HepG2 (cell line): ENCODE results near the gene ASAP2. TPM values are rescaled to one million over a fixed set of nuclear protein-coding genes. Genes with fewer than 3 reads are reported as not detected.

ENCODE experiments used
- CHD2 ChIP-seq: IDR thresholded peaks from 2 replicates; pipeline ENCODE4 v1.6.1; 2011; ENCODE audit warnings: low read depth, low read length, improper control_type of control experiment
- KDM2A ChIP-seq: sonication (generic); formaldehyde crosslinking; IDR thresholded peaks from 2 replicates; pipeline ENCODE4 v1.4.0; 2020; ENCODE audit warnings: low read depth, missing genetic modification reagents, borderline replicate concordance
- PBX3 ChIP-seq: sonication (generic); formaldehyde crosslinking; IDR thresholded peaks from 2 replicates; pipeline ENCODE4 v1.8.1; 2023; ENCODE audit warnings: missing genetic modification reagents, inconsistent platforms, borderline replicate concordance
- SMAD9 ChIP-seq: sonication (generic); formaldehyde crosslinking; IDR thresholded peaks from 2 replicates; pipeline ENCODE4 v1.5.1; 2020; ENCODE audit warnings: mild to moderate bottlenecking, missing genetic modification reagents
- XBP1 ChIP-seq: sonication (generic); formaldehyde crosslinking; IDR thresholded peaks from 2 replicates; pipeline ENCODE4 v1.5.0; 2020; ENCODE audit warnings: missing genetic modification reagents
- ZBTB49 ChIP-seq: sonication (generic); formaldehyde crosslinking; IDR thresholded peaks from 2 replicates; pipeline ENCODE4 v1.4.0; 2020; ENCODE audit warnings: missing genetic modification reagents, borderline replicate concordance
- ZNF121 ChIP-seq: sonication (generic); formaldehyde crosslinking; IDR thresholded peaks from 2 replicates; pipeline ENCODE4 v1.5.0; 2020; ENCODE audit warnings: mild to moderate bottlenecking, missing genetic modification reagents
- ZNF251 ChIP-seq: sonication (generic); formaldehyde crosslinking; IDR thresholded peaks from 2 replicates; pipeline ENCODE4 v1.9.0; 2021; ENCODE audit warnings: mild to moderate bottlenecking, missing genetic modification reagents
- ZNF354B ChIP-seq: sonication (generic); formaldehyde crosslinking; IDR thresholded peaks from 2 replicates; pipeline ENCODE4 v1.8.0; 2022; ENCODE audit warnings: mild to moderate bottlenecking, missing genetic modification reagents
- ZNF546 ChIP-seq: sonication (generic); formaldehyde crosslinking; conservative IDR thresholded peaks from 2 replicates; pipeline ENCODE4 v1.8.1; 2023; ENCODE audit warnings: mild to moderate bottlenecking, missing genetic modification reagents
- ZSCAN29 ChIP-seq: sonication (generic); formaldehyde crosslinking; conservative IDR thresholded peaks from 2 replicates; pipeline ENCODE4 v1.4.0; 2020; ENCODE audit warnings: mild to moderate bottlenecking, missing genetic modification reagents
- polyA plus RNA-seq, 8 experiments: library from polyadenylated mRNA; depleted of rRNA in 3 of 8; stranded (reverse) in 7 of 8; unstranded in 1 of 8; fragments of >200 nt; fragmentation: Illumina TruSeq in 4 of 8; extraction: Trizol in 4 of 8; gene quantifications; 2 replicates each; pipeline versions ENCODE4 v1.2.1 to v1.2.3, GENCODE V29; 2011 to 2016; ENCODE audit warnings: low read depth in 4 of 8, missing spikeins in 1 of 8, mixed read lengths in 1 of 8; ENCODE audit not compliant: insufficient read depth in 1 of 8
- total RNA-seq, 5 experiments: library from RNA; depleted of rRNA; stranded (reverse); fragments of >200 nt; fragmentation: Illumina TruSeq; extraction: Trizol; gene quantifications; 2 replicates each; pipeline ENCODE4 v1.2.3, GENCODE V29; 2016; ENCODE audit warnings: low read depth in 1 of 5
- TF ChIP-seq, protein P1 (sequence below): sonication (generic); formaldehyde crosslinking; IDR thresholded peaks from 2 replicates; pipeline ENCODE4 v1.9.0; 2021; ENCODE audit warnings: missing genetic modification reagents, borderline replicate concordance
- TF ChIP-seq, protein P2 (sequence below): sonication (generic); formaldehyde crosslinking; IDR thresholded peaks from 2 replicates; pipeline ENCODE4 v1.4.0; 2020; ENCODE audit warnings: missing genetic modification reagents, borderline replicate concordance
- TF ChIP-seq, protein P3 (sequence below): sonication (generic); formaldehyde crosslinking; IDR thresholded peaks from 2 replicates; pipeline ENCODE4 v1.5.1; 2020; ENCODE audit warnings: mild to moderate bottlenecking, missing genetic modification reagents, moderate library complexity

The ASAP2 gene
- total and polyA plus RNA-seq, 2 of the 13 experiments (the other 11 are each of a cell fraction or from before 2014, with no cell fraction given), result 7.3 to 22.3 TPM

- TF ChIP-seq, protein P1, sequence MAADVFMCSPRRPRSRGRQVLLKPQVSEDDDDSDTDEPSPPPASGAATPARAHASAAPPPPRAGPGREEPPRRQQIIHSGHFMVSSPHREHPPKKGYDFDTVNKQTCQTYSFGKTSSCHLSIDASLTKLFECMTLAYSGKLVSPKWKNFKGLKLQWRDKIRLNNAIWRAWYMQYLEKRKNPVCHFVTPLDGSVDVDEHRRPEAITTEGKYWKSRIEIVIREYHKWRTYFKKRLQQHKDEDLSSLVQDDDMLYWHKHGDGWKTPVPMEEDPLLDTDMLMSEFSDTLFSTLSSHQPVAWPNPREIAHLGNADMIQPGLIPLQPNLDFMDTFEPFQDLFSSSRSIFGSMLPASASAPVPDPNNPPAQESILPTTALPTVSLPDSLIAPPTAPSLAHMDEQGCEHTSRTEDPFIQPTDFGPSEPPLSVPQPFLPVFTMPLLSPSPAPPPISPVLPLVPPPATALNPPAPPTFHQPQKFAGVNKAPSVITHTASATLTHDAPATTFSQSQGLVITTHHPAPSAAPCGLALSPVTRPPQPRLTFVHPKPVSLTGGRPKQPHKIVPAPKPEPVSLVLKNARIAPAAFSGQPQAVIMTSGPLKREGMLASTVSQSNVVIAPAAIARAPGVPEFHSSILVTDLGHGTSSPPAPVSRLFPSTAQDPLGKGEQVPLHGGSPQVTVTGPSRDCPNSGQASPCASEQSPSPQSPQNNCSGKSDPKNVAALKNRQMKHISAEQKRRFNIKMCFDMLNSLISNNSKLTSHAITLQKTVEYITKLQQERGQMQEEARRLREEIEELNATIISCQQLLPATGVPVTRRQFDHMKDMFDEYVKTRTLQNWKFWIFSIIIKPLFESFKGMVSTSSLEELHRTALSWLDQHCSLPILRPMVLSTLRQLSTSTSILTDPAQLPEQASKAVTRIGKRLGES (CRISPR knock-in tag), result no peak
- TF ChIP-seq ZNF546 (CRISPR knock-in tag) (peak; percentile 73; the same call in 1 of the 2 replicates), ZNF121 (CRISPR knock-in tag) (peak; percentile 68), CHD2 (peak; percentile 95), SMAD9 (CRISPR knock-in tag) (no peak; the same call in 1 of the 2 replicates), XBP1 (CRISPR knock-in tag) (no peak), ZSCAN29 (CRISPR knock-in tag) (peak; percentile 93), ZNF251 (CRISPR knock-in tag) (peak; percentile 43; the same call in 1 of the 2 replicates), PBX3 (no peak), ZNF354B (CRISPR knock-in tag) (no peak), KDM2A (CRISPR knock-in tag) (peak; percentile 86), ZBTB49 (no peak)
- TF ChIP-seq, protein P2, sequence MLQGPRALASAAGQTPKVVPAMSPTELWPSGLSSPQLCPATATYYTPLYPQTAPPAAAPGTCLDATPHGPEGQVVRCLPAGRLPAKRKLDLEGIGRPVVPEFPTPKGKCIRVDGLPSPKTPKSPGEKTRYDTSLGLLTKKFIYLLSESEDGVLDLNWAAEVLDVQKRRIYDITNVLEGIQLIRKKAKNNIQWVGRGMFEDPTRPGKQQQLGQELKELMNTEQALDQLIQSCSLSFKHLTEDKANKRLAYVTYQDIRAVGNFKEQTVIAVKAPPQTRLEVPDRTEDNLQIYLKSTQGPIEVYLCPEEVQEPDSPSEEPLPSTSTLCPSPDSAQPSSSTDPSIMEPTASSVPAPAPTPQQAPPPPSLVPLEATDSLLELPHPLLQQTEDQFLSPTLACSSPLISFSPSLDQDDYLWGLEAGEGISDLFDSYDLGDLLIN (CRISPR knock-in tag), result peak; percentile 82; the same call in 1 of the 2 replicates
- TF ChIP-seq, protein P3, sequence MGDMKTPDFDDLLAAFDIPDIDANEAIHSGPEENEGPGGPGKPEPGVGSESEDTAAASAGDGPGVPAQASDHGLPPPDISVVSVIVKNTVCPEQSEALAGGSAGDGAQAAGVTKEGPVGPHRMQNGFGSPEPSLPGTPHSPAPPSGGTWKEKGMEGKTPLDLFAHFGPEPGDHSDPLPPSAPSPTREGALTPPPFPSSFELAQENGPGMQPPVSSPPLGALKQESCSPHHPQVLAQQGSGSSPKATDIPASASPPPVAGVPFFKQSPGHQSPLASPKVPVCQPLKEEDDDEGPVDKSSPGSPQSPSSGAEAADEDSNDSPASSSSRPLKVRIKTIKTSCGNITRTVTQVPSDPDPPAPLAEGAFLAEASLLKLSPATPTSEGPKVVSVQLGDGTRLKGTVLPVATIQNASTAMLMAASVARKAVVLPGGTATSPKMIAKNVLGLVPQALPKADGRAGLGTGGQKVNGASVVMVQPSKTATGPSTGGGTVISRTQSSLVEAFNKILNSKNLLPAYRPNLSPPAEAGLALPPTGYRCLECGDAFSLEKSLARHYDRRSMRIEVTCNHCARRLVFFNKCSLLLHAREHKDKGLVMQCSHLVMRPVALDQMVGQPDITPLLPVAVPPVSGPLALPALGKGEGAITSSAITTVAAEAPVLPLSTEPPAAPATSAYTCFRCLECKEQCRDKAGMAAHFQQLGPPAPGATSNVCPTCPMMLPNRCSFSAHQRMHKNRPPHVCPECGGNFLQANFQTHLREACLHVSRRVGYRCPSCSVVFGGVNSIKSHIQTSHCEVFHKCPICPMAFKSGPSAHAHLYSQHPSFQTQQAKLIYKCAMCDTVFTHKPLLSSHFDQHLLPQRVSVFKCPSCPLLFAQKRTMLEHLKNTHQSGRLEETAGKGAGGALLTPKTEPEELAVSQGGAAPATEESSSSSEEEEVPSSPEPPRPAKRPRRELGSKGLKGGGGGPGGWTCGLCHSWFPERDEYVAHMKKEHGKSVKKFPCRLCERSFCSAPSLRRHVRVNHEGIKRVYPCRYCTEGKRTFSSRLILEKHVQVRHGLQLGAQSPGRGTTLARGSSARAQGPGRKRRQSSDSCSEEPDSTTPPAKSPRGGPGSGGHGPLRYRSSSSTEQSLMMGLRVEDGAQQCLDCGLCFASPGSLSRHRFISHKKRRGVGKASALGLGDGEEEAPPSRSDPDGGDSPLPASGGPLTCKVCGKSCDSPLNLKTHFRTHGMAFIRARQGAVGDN (CRISPR knock-in tag), result peak; percentile 69
These were observed 216.7 kb downstream of the ASAP2 start, which contains the start of the genes CPSF3 and ITGB1BP1 (continued) for GRCh38 chr2:9423100-9423921.
